H1 (cell line): ENCODE data around the gene CELSR3. TPM values are rescaled to one million over a fixed set of nuclear protein-coding genes. Genes with fewer than 3 reads are reported as not detected.

ENCODE experiments used
- CTCF ChIA-PET: fragments of 300-600 bp; sonication (Branson Sonifier 250); formaldehyde crosslinking; loops from one replicate; lab custom pipeline; 2021; ENCODE audit not compliant: partially characterized antibody; lab: Charles Lee
- POLR2A ChIA-PET: fragments of 300-600 bp; sonication (Branson Sonifier 250); formaldehyde crosslinking; loops from one replicate; lab custom pipeline; 2021; ENCODE audit warnings: inconsistent platforms; ENCODE audit not compliant: partially characterized antibody; lab: Charles Lee
- DNase-seq, 2 experiments: peaks; one replicate each; pipeline versions ENCODE4 v3.0.0 to v3.0.0-alpha.2; 2010 to 2022; ENCODE audit warnings: low spot score in 2 of 2, low read depth in 1 of 2, mixed read lengths in 1 of 2
- FAIRE-seq: peaks from 2 replicates; lab custom pipeline; 2011; peaks lifted over from hg19 to GRCh38; lab: Jason Lieb, UNC
- H2AFZ ChIP-seq: 2 replicates; pipeline ENCODE4 v1.8.1; 2012; ENCODE audit warnings: low read length, inconsistent platforms
- H2AK5ac ChIP-seq: 2 replicates; pipeline ENCODE4 v1.6.1; 2013; ENCODE audit warnings: low read depth, low read length
- H2BK120ac ChIP-seq: replicated peaks from 2 replicates; pipeline ENCODE3; 2013; ENCODE audit warnings: low read depth, low read length, inconsistent platforms
- H2BK12ac ChIP-seq: 2 replicates; pipeline ENCODE4 v1.6.1; 2013; ENCODE audit warnings: low read depth, low read length
- H2BK15ac ChIP-seq: 2 replicates; pipeline ENCODE4 v1.6.1; 2013; ENCODE audit warnings: low read length
- H2BK20ac ChIP-seq: 2 replicates; pipeline ENCODE4 v1.6.1; 2013; ENCODE audit warnings: low read length
- H2BK5ac ChIP-seq: 2 replicates; pipeline ENCODE4 v1.6.1; 2013; ENCODE audit warnings: low read depth, low read length
- H3K14ac ChIP-seq: 2 replicates; pipeline ENCODE4 v1.6.1; 2013; ENCODE audit warnings: inconsistent platforms; ENCODE audit not compliant: insufficient read length
- H3K18ac ChIP-seq: 2 replicates; pipeline ENCODE4 v1.6.1; 2013; ENCODE audit warnings: low read length; ENCODE audit errors: extremely low read depth
- H3K23ac ChIP-seq: 2 replicates; pipeline ENCODE4 v1.6.1; 2013; ENCODE audit warnings: inconsistent platforms; ENCODE audit not compliant: insufficient read length
- H3K23me2 ChIP-seq: 2 replicates; pipeline ENCODE4 v1.6.1; 2013; ENCODE audit warnings: low read depth, low read length
- H3K27ac ChIP-seq: 2 replicates; pipeline ENCODE4 v1.6.1; 2011; ENCODE audit warnings: low read depth, low read length, inconsistent platforms
- H3K27me3 ChIP-seq, 4 experiments: replicated peaks in 1 of 4; 1 replicate in 1 of 4; 2 replicates in 3 of 4; pipeline versions ENCODE4 v1.6.1 to v1.8.1; 2011 to 2013; ENCODE audit warnings: low read length in 3 of 4, mild to moderate bottlenecking in 3 of 4, inconsistent platforms in 2 of 4, mixed read lengths in 2 of 4, moderate library complexity in 1 of 4; ENCODE audit not compliant: control insufficient read depth in 3 of 4, insufficient read depth in 3 of 4; ENCODE audit errors: extremely low read depth in 1 of 4
- H3K36me3 ChIP-seq, 4 experiments: 2 replicates each; pipeline versions ENCODE4 v1.6.1 to v1.8.1; 2011 to 2013; ENCODE audit warnings: mild to moderate bottlenecking in 4 of 4, low read length in 3 of 4, moderate library complexity in 2 of 4, control low read depth in 1 of 4, inconsistent platforms in 1 of 4; ENCODE audit not compliant: insufficient read depth in 4 of 4, control insufficient read depth in 2 of 4
- H3K4ac ChIP-seq: replicated peaks from 2 replicates; pipeline ENCODE3; 2013; ENCODE audit warnings: low read length, low read depth, mixed read lengths, inconsistent platforms; ENCODE audit not compliant: insufficient read length
- H3K4me1 ChIP-seq, 4 experiments: replicated peaks in 1 of 4; 1 replicate in 1 of 4; 2 replicates in 3 of 4; pipeline versions ENCODE4 v1.6.1 to v1.8.1; 2011 to 2013; ENCODE audit warnings: low read length in 3 of 4, inconsistent platforms in 2 of 4, mixed read lengths in 1 of 4; ENCODE audit not compliant: insufficient read depth in 4 of 4, control insufficient read depth in 3 of 4
- H3K4me2 ChIP-seq, 2 experiments: 2 replicates each; pipeline versions ENCODE4 v1.6.1 to v1.8.1; 2011 to 2013; ENCODE audit warnings: low read depth in 2 of 2, low read length in 2 of 2, control low read depth in 1 of 2, inconsistent platforms in 1 of 2, mild to moderate bottlenecking in 1 of 2; ENCODE audit not compliant: insufficient read depth in 1 of 2
- H3K4me3 ChIP-seq, 4 experiments: fragments of 200-600, 300-600 bp in 1 of 4; sonication (generic), shearing (Covaris generic), sonication (Bioruptor Twin) in 1 of 4; 2 replicates each; pipeline versions ENCODE4 v1.5.1 to v1.8.1; 2011 to 2016; ENCODE audit warnings: low read length in 4 of 4, low read depth in 3 of 4, control low read depth in 2 of 4, inconsistent platforms in 2 of 4, mild to moderate bottlenecking in 2 of 4, mixed read lengths in 1 of 4, moderate library complexity in 1 of 4; ENCODE audit not compliant: insufficient read depth in 2 of 4; ENCODE audit errors: extremely low read depth in 1 of 4
- H3K56ac ChIP-seq: replicated peaks from 2 replicates; pipeline ENCODE3; 2013; ENCODE audit warnings: low read depth, mild to moderate bottlenecking, mixed read lengths, low read length, inconsistent platforms; ENCODE audit not compliant: insufficient read length
- H3K79me1 ChIP-seq: 2 replicates; pipeline ENCODE4 v1.6.1; 2013; ENCODE audit warnings: low read depth, low read length, control low read depth
- H3K79me2 ChIP-seq, 2 experiments: 2 replicates each; pipeline versions ENCODE4 v1.6.1 to v1.8.1; 2012 to 2013; ENCODE audit warnings: low read length in 2 of 2, mild to moderate bottlenecking in 2 of 2, inconsistent platforms in 1 of 2; ENCODE audit not compliant: insufficient read depth in 2 of 2, control insufficient read depth in 1 of 2
- H3K9ac ChIP-seq, 4 experiments: replicated peaks in 1 of 4; 1 replicate in 1 of 4; 2 replicates in 3 of 4; pipeline versions ENCODE4 v1.6.1 to v1.8.1; 2011 to 2013; ENCODE audit warnings: low read depth in 3 of 4, low read length in 3 of 4, control low read depth in 2 of 4, mild to moderate bottlenecking in 2 of 4, moderate library complexity in 2 of 4, inconsistent platforms in 1 of 4; ENCODE audit errors: extremely low read depth in 1 of 4
- H3K9me3 ChIP-seq, 2 experiments: 2 replicates each; pipeline versions ENCODE4 v1.6.1 to v1.8.1; 2012 to 2013; ENCODE audit warnings: mild to moderate bottlenecking in 2 of 2, moderate library complexity in 2 of 2, control low read depth in 1 of 2, inconsistent platforms in 1 of 2, low read depth in 1 of 2, low read length in 1 of 2, mixed read lengths in 1 of 2; ENCODE audit not compliant: insufficient read depth in 2 of 2
- H4K20me1 ChIP-seq, 2 experiments: replicated peaks in 1 of 2; 2 replicates each; pipeline versions ENCODE3 to v1.8.1; 2011 to 2013; ENCODE audit warnings: inconsistent platforms in 2 of 2, low read length in 2 of 2, mild to moderate bottlenecking in 1 of 2; ENCODE audit not compliant: insufficient read depth in 2 of 2, control insufficient read depth in 1 of 2
- H4K5ac ChIP-seq: 2 replicates; pipeline ENCODE4 v1.6.1; 2013; ENCODE audit warnings: low read length, low read depth, mixed read lengths, inconsistent platforms; ENCODE audit not compliant: insufficient read length
- H4K8ac ChIP-seq: 2 replicates; pipeline ENCODE4 v1.8.0; 2013; ENCODE audit warnings: mild to moderate bottlenecking, moderate library complexity, low read length, inconsistent platforms; ENCODE audit not compliant: insufficient read depth; ENCODE audit errors: extremely low read depth
- H4K91ac ChIP-seq: replicated peaks from 2 replicates; pipeline ENCODE3; 2013; ENCODE audit warnings: low read length, mixed read lengths, inconsistent platforms; ENCODE audit not compliant: insufficient read length
- JUN ChIP-seq: IDR thresholded peaks from 2 replicates; pipeline ENCODE4 v1.6.1; 2011; ENCODE audit warnings: low read depth, mild to moderate bottlenecking, improper control_type of control experiment, low read length
- POLR2AphosphoS5 ChIP-seq: IDR thresholded peaks from 2 replicates; pipeline ENCODE4 v1.6.1; 2011; ENCODE audit warnings: low read depth, low read length
- whole genome bisulfite sequencing, 2 experiments: shearing (Covaris generic) in 1 of 2; methylation state at CpG; one replicate each; pipeline versions ENCODE4 v1.1.6 to v1.1.7; 2013 to 2015; ENCODE audit warnings: low lambda C conversion rate in 2 of 2, mixed read lengths in 2 of 2, inconsistent platforms in 1 of 2, low coverage in 1 of 2, missing lambda C conversion rate in 1 of 2; ENCODE audit not compliant: insufficient replicate concordance in 2 of 2, insufficient coverage in 1 of 2, insufficient read length in 1 of 2; ENCODE audit errors: extremely low coverage in 1 of 2, missing lambda C conversion rate in 1 of 2; 5-methylcytosine and 5-hydroxymethylcytosine counted together
- polyA plus RNA-seq, 7 experiments: library from polyadenylated mRNA; depleted of rRNA in 3 of 7; stranded (reverse) in 5 of 7; unstranded in 2 of 7; fragments of >200 nt in 5 of 7; fragments of 200-250 nt in 2 of 7; gene quantifications; 1 replicate in 5 of 7; 2 replicates in 1 of 7; 4 replicates in 1 of 7; pipeline versions ENCODE4 v1.2.1 to v1.2.3, GENCODE V29; 2011 to 2013; ENCODE audit warnings: missing spikeins in 2 of 7, mixed read lengths in 2 of 7
- total RNA-seq: library from RNA; stranded (reverse); fragmentation: NEBNext Ultra II Directional; extraction: Animal tissue kit (Norgen Biotek cat#: 25700); gene quantifications from 2 replicates; pipeline ENCODE4 v1.2.1, GENCODE V29; 2021

Gene CELSR3
- total and polyA plus RNA-seq, 2 of the 8 experiments (the other 6 are each of a cell fraction or from before 2014, with no cell fraction given) = 11.6 to 29.5 TPM

- CTCF ChIA-PET = interaction anchor here (0.8 to 3.4 kb wide), 7 partner anchors 11 to 326 kb away, joined by 3 to 13 read pairs (median 5); partner anchors contain the start of genes CELSR3 and SLC26A6
- DNase-seq (no peak), FAIRE-seq (no peak)
- Histone ChIP-seq H3K4me3 (no peak overlapping the region), H3K18ac (no peak overlapping the region), H4K91ac (no peak overlapping the region), H2BK120ac (no peak overlapping the region), H4K8ac (no peak overlapping the region; the same call in 1 of the 2 replicates), H3K36me3 (peaks cover 35 to 59% (median 51%) of the 10 kb centered on the region in 4 experiments), H3K9ac (no peak overlapping the region), H3K79me2 (peaks cover 0 to 28% of the 10 kb centered on the region in 2 experiments; a peak in 2 of 4 replicates), H3K27me3 (no peaks in the 10 kb centered on the region), H3K79me1 (peaks cover 8% of the 10 kb centered on the region), H2BK5ac (no peak overlapping the region), H2BK12ac (no peak overlapping the region), H2AK5ac (no peak overlapping the region), H2AFZ (no peak overlapping the region), H2BK15ac (no peak overlapping the region), H3K4ac (no peak overlapping the region), H3K4me1 (peaks cover 0 to 11% (median 4%) of the 10 kb centered on the region in 4 experiments; a peak in 3 of 7 replicates), H3K27ac (no peak overlapping the region), H4K20me1 (peaks cover 8 to 21% of the 10 kb centered on the region in 2 experiments), H4K5ac (no peak overlapping the region), H2BK20ac (no peak overlapping the region), H3K9me3 (no peaks in the 10 kb centered on the region), H3K23me2 (peaks cover 8% of the 10 kb centered on the region; the same call in 1 of the 2 replicates), H3K4me2 (no peak overlapping the region), H3K23ac (no peak overlapping the region), H3K14ac (no peak overlapping the region), H3K56ac (no peak overlapping the region)
- POLR2A ChIA-PET = interaction anchor here (0.6 to 6.2 kb wide), 9 partner anchors 9 to 341 kb away, joined by 3 to 58 read pairs (median 4); partner anchors contain the start of genes CELSR3 and IMPDH2
- 93% methylated on average over 18 of the region's 18 CpGs; no CpG with 5 or more reads in 1 of the 2 experiments for WGBS, 2 experiments
- TF ChIP-seq POLR2AphosphoS5 = peak; percentile 60; the same call in 1 of the 2 replicates
- TF ChIP-seq JUN = no peak
Observed at GRCh38 chr3:48688032-48688736, 25.5 kb upstream of the CELSR3 start.
